Smooth muscle cell (in vitro differentiated cells): Measurements from ENCODE around the gene KICS2. TPM values are rescaled to one million over a fixed set of nuclear protein-coding genes. Genes with fewer than 3 reads are reported as not detected.

Experiments
- DNase-seq: peaks from one replicate; lab custom pipeline; 2025; ENCODE audit not compliant: unreplicated experiment; lab: John Stamatoyannopoulos, UW
- H2AFZ ChIP-seq: fragments of 200-600 bp; sonication (generic); 2 replicates; pipeline ENCODE4 v1.6.0; 2016; ENCODE audit warnings: antibody characterized with exemption, low read depth, mild to moderate bottlenecking
- H3F3A ChIP-seq: fragments of 200-600 bp; sonication (generic); 2 replicates; pipeline ENCODE4 v1.6.0; 2017; ENCODE audit warnings: antibody characterized with exemption, low read depth
- H3K27ac ChIP-seq: fragments of 200-600 bp; sonication (generic); 2 replicates; pipeline ENCODE4 v1.5.1; 2016; ENCODE audit warnings: low read depth, mild to moderate bottlenecking
- H3K27me3 ChIP-seq: fragments of 200-600 bp; sonication (generic); 2 replicates; pipeline ENCODE4 v1.6.1; 2016; ENCODE audit warnings: low read depth, mild to moderate bottlenecking
- H3K36me3 ChIP-seq: fragments of 200-600 bp; sonication (generic); 2 replicates; pipeline ENCODE4 v1.5.1; 2016; ENCODE audit warnings: low read depth
- H3K4me1 ChIP-seq: fragments of 200-600 bp; sonication (generic); 2 replicates; pipeline ENCODE4 v1.5.1; 2016; ENCODE audit warnings: low read depth
- H3K4me2 ChIP-seq: fragments of 200-600 bp; sonication (generic); 2 replicates; pipeline ENCODE4 v1.6.0; 2016; ENCODE audit warnings: mild to moderate bottlenecking
- H3K4me3 ChIP-seq: fragments of 200-600 bp; sonication (generic); 2 replicates; pipeline ENCODE4 v1.5.1; 2016; ENCODE audit warnings: mild to moderate bottlenecking
- H3K79me2 ChIP-seq: fragments of 200-600 bp; sonication (generic); 2 replicates; pipeline ENCODE4 v1.6.0; 2016; ENCODE audit warnings: low read depth, mild to moderate bottlenecking
- H3K9ac ChIP-seq: fragments of 200-600 bp; sonication (generic); 2 replicates; pipeline ENCODE4 v1.6.0; 2016; ENCODE audit warnings: low read depth
- H3K9me3 ChIP-seq: fragments of 200-600 bp; sonication (generic); replicated peaks from 2 replicates; pipeline ENCODE4 v1.5.1; 2016; ENCODE audit warnings: low read depth
- H4K20me1 ChIP-seq: fragments of 200-600 bp; sonication (generic); 2 replicates; pipeline ENCODE4 v1.6.0; 2016; ENCODE audit warnings: low read depth
- WGBS: methylation state at CpG from one replicate; pipeline ENCODE4 v1.1.7; 2016; ENCODE audit warnings: low lambda C conversion rate; 5-methylcytosine and 5-hydroxymethylcytosine counted together
- polyA plus RNA-seq: library from polyadenylated mRNA; unstranded; fragments of >200 nt; fragmentation: Nextera tagmentation; extraction: Ambion mirVana; gene quantifications from 2 replicates; pipeline ENCODE4 v1.2.1, GENCODE V29; 2016
- total RNA-seq: library from RNA; depleted of rRNA; stranded (reverse); fragments of >200 nt; gene quantifications from 2 replicates; pipeline ENCODE4 v1.2.3, GENCODE V29; 2014
- TF ChIP-seq, protein P1 (sequence below): fragments of 200-600 bp; sonication (generic); IDR thresholded peaks from 2 replicates; pipeline ENCODE4 v1.5.1; 2017; ENCODE audit warnings: borderline replicate concordance, mild to moderate bottlenecking, antibody characterized with exemption; ENCODE audit not compliant: insufficient read depth, poor library complexity, severe bottlenecking

The KICS2 gene
- total and polyA plus RNA-seq, 2 experiments from 2014 or later, result 1.1 to 6.6 TPM

DNA sequence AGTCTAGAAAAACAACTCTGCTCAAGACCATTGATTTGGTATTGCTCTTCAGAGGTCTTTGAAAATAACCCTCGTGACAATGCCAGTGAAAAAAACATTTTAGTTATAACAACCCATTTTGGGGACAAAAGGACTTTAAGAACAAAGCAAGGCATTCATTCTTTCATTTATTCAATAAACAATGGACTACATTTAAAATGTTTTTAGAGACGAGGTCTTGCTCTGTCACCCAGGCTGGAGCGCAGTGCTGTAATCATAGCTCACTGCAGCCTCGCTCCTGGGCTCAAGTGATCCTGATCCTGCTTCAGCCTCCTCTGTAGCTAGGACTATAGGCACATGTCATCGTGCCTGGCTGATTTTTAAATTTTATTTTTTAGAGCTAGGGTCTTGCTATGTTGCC is 7.7 kb upstream of the KICS2 start:
- no peak overlapping the region for H2AFZ ChIP-seq
- H3K27ac ChIP-seq, result no peak overlapping the region
- H3K79me2 ChIP-seq, result no peaks in the 10 kb centered on the region
- no peak for DNase-seq
- 90% methylated on average over 5 of the region's 5 CpGs for WGBS
- no peak overlapping the region for H3K9ac ChIP-seq
- H3K4me1 ChIP-seq, result no peaks in the 10 kb centered on the region
- no peak overlapping the region for H3K4me3 ChIP-seq
- H3K36me3 ChIP-seq, result no peaks in the 10 kb centered on the region
- no peaks in the 10 kb centered on the region for H3F3A ChIP-seq
- H3K27me3 ChIP-seq, result no peaks in the 10 kb centered on the region
- H3K4me2 ChIP-seq, result no peak overlapping the region
- TF ChIP-seq, protein P1, sequence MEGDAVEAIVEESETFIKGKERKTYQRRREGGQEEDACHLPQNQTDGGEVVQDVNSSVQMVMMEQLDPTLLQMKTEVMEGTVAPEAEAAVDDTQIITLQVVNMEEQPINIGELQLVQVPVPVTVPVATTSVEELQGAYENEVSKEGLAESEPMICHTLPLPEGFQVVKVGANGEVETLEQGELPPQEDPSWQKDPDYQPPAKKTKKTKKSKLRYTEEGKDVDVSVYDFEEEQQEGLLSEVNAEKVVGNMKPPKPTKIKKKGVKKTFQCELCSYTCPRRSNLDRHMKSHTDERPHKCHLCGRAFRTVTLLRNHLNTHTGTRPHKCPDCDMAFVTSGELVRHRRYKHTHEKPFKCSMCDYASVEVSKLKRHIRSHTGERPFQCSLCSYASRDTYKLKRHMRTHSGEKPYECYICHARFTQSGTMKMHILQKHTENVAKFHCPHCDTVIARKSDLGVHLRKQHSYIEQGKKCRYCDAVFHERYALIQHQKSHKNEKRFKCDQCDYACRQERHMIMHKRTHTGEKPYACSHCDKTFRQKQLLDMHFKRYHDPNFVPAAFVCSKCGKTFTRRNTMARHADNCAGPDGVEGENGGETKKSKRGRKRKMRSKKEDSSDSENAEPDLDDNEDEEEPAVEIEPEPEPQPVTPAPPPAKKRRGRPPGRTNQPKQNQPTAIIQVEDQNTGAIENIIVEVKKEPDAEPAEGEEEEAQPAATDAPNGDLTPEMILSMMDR, result no peak
- H3K9me3 ChIP-seq, result no peaks in the 10 kb centered on the region
- no peaks in the 10 kb centered on the region for H4K20me1 ChIP-seq

DNA sequence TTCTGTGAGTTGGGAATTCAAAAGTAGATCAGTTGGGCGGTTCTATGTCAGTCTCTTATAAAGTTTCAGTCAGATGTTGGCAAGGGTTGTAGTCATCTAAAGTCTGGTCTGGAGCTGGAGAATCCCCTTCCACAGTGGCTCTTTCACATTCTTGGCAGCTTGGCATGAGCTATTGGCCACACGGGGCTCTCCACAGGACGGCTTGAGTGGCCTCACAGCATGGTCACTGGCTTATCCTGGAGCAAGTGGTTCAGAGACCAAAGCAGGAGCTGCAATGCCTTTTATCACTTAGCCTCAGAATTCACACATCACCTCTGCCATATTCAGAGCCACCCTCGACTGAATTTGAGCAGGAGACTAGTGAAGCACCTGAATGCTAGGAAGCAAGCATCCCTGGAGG is 7.1 kb upstream of the KICS2 start:
- H3K9me3 ChIP-seq, result no peaks in the 10 kb centered on the region
- H3K4me3 ChIP-seq, result no peak overlapping the region
- no peaks in the 10 kb centered on the region for H3F3A ChIP-seq
- H3K27me3 ChIP-seq, result no peaks in the 10 kb centered on the region
- TF ChIP-seq, protein P1, result no peak
- H4K20me1 ChIP-seq, result no peaks in the 10 kb centered on the region
- WGBS, result 65% methylated on average over 4 of the region's 4 CpGs
- no peaks in the 10 kb centered on the region for H3K79me2 ChIP-seq
- H3K36me3 ChIP-seq, result no peaks in the 10 kb centered on the region
- no peaks in the 10 kb centered on the region for H3K4me1 ChIP-seq
- H3K27ac ChIP-seq, result no peak overlapping the region
- no peak overlapping the region for H3K9ac ChIP-seq
- no peak overlapping the region for H3K4me2 ChIP-seq
- DNase-seq, result no peak
- H2AFZ ChIP-seq, result no peak overlapping the region

DNA sequence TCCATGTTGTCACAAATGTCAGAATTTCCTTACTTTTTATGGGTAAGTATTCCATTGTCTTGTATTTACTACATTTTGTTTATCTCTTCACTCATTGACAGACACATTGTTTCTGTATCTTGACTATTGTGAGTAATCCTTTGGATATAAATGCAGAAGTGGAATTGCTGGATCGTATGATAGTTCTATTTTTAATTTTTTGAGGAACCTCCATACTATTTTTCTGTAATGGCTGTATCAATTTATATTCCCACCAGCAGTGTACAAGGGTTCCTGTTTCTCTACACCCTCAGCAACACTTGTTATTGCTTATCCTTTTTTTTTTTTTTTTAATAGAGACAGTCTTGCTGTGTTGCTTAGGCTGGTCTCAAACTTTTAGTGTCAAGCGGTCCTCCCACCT is 3.5 kb upstream of the KICS2 start:
- DNase-seq, result no peak
- 64% methylated on average over 2 of the region's 2 CpGs for WGBS

DNA sequence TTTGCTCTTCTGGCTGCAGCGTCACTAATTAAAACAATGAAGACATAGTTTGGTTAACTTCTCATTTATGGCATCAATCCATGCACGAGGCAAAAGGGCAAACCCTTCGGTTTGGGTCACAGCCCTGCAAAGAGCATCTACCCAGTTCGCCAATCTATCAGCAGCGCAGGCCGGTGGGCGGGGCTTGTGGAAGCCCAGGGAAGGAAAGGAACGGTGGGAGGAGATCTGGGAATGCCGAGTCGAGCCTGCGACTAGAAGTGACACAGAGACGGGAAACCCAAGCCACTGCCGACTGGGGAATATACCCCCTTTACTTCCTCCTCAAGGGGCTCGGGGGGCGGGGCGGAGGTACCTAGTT is 466 bp downstream of the KICS2 start:
- H4K20me1 ChIP-seq, result no peaks in the 10 kb centered on the region
- DNase-seq, result peak; percentile 58

More for the DNA sequence above, 3.5 kb upstream of the KICS2 start:
- Histone ChIP-seq H4K20me1 (no peaks in the 10 kb centered on the region), H3K79me2 (no peaks in the 10 kb centered on the region), H3K27ac (no peak overlapping the region), H3F3A (no peaks in the 10 kb centered on the region), H3K4me2 (no peak overlapping the region), H3K36me3 (no peaks in the 10 kb centered on the region), H3K9ac (no peak overlapping the region), H3K4me1 (peaks cover 5% of the 10 kb centered on the region), H2AFZ (no peak overlapping the region), H3K27me3 (no peaks in the 10 kb centered on the region), H3K4me3 (no peak overlapping the region), H3K9me3 (no peaks in the 10 kb centered on the region)
- TF ChIP-seq, protein P1, result no peak

More for the DNA sequence above, 466 bp downstream of the KICS2 start:
- TF ChIP-seq, protein P1, result no peak
- Histone ChIP-seq H3K4me2 (peak overlapping the region; percentile 82), H3K36me3 (no peaks in the 10 kb centered on the region), H3F3A (no peaks in the 10 kb centered on the region), H3K79me2 (no peaks in the 10 kb centered on the region), H3K9me3 (no peaks in the 10 kb centered on the region), H3K27me3 (no peaks in the 10 kb centered on the region), H3K9ac (peak overlapping the region; percentile 93), H2AFZ (peak overlapping the region; percentile 77), H3K4me1 (peaks cover 5% of the 10 kb centered on the region), H3K27ac (peak overlapping the region; percentile 90), H3K4me3 (peak overlapping the region; percentile 68)
- WGBS, result under 1% methylated on average over 16 of the region's 16 CpGs
